Ishikawa (cell line): ENCODE results near the gene CDIP1.

Experiments used
- TAF1 ChIP-seq: IDR thresholded peaks from 2 replicates; pipeline ENCODE4 v1.6.1; 2012; ENCODE audit warnings: low read depth, mild to moderate bottlenecking
- TF ChIP-seq, protein P1 (sequence below): IDR thresholded peaks from 2 replicates; pipeline ENCODE4 v1.6.1; 2012

DNA sequence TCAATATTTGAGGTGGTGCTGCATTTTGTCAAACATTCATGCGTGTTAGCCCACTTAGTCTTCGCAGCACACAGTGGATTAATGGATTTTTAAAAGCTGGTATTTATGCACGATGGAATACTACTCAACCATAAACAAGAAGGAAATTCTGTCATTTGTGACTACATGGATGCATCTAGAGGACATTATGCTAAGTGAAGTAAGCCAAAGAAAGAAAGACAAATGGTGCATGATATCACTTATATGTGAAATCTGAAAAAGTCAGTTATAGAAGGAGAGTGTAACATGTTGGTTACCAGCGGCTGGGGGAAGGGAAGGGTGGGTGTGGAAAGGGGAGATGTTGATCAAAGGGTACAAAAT lies 39.4 kb downstream of the CDIP1 start:
- TF ChIP-seq, protein P1, sequence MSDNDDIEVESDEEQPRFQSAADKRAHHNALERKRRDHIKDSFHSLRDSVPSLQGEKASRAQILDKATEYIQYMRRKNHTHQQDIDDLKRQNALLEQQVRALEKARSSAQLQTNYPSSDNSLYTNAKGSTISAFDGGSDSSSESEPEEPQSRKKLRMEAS, result no peak
- TF ChIP-seq TAF1, result no peak
